GM18907 (cell line): ENCODE results near the gene DIP2C.

Experiments used
- ATAC-seq: cut with Tn5 transposase; IDR thresholded peaks from one replicate; pipeline ENCODE4 v1.9.1; 2021; ENCODE audit warnings: mild to moderate bottlenecking, moderate library complexity; ENCODE audit not compliant: unreplicated experiment

DIP2C gene

GRCh38 chr10:387909-388660 lies 301.4 kb downstream of the DIP2C start:
- no peak for ATAC-seq

- ATAC-seq: no peak
Measured at GRCh38 chr10:387593-387891, 301.9 kb downstream of the DIP2C start.

- no peak for ATAC-seq
Measured at GRCh38 chr10:386771-387592, 302.5 kb downstream of the DIP2C start.

- ATAC-seq: no peak
Measured at GRCh38 chr10:385571-386300, 303.7 kb downstream of the DIP2C start.

- no peak for ATAC-seq
Measured at GRCh38 chr10:384538-385305, 304.7 kb downstream of the DIP2C start.

GRCh38 chr10:383519-383918 lies 305.9 kb downstream of the DIP2C start:
- no peak for ATAC-seq

GRCh38 chr10:381805-382204 lies 307.7 kb downstream of the DIP2C start:
- ATAC-seq: no peak

GRCh38 chr10:381346-381745 lies 308.1 kb downstream of the DIP2C start:
- ATAC-seq: no peak

GRCh38 chr10:380313-380940 lies 309.0 kb downstream of the DIP2C start:
- ATAC-seq: no peak

GRCh38 chr10:378930-379704 lies 310.4 kb downstream of the DIP2C start:
- ATAC-seq: no peak

GRCh38 chr10:378230-378929 lies 311.1 kb downstream of the DIP2C start:
- no peak for ATAC-seq

GRCh38 chr10:377228-377627 lies 312.2 kb downstream of the DIP2C start:
- ATAC-seq: no peak

- ATAC-seq: no peak
Measured at GRCh38 chr10:375815-376505, 313.5 kb downstream of the DIP2C start.

- ATAC-seq: no peak
Measured at GRCh38 chr10:374354-374753, 315.1 kb downstream of the DIP2C start.

GRCh38 chr10:373526-374309 lies 315.8 kb downstream of the DIP2C start:
- no peak for ATAC-seq

- no peak for ATAC-seq
Measured at GRCh38 chr10:373015-373414, 316.5 kb downstream of the DIP2C start.

GRCh38 chr10:372566-372965 lies 316.9 kb downstream of the DIP2C start:
- ATAC-seq: no peak

- no peak for ATAC-seq
Measured at GRCh38 chr10:371515-371914, 318.0 kb downstream of the DIP2C start.
